OCI-LY7 (cell line): Measurements from ENCODE around the gene PLXNA1.

Experiments used
- CTCF ChIP-seq: fragments of 200-600 bp; sonication (generic); conservative IDR thresholded peaks from 2 replicates; pipeline ENCODE4 v1.5.1; 2014; ENCODE audit warnings: mild to moderate bottlenecking, antibody characterized with exemption, low read length, moderate library complexity, mixed read lengths
- EZH2phosphoT487 ChIP-seq: fragments of 200-600 bp; sonication (generic); IDR thresholded peaks from 2 replicates; pipeline ENCODE4 v1.6.1; 2018; ENCODE audit warnings: low read depth, borderline replicate concordance, mild to moderate bottlenecking, mixed run types, antibody characterized with exemption, low read length, moderate library complexity, mixed read lengths

GRCh38 chr3:126947429-126947828 lies 35.5 kb upstream of the PLXNA1 start:
- TF ChIP-seq EZH2phosphoT487 (no peak), CTCF (no peak)
